Testis (tissue), 3 donors: Measurements from ENCODE around the gene APPL1. TPM values are rescaled to one million over a fixed set of nuclear protein-coding genes. Genes with fewer than 3 reads are reported as not detected.

Experiments used
- DNase-seq: peaks from one replicate; pipeline ENCODE4 v3.0.0-alpha.2; 2019
- H3K27ac ChIP-seq, 2 donors: fragments of 200-600 bp; sonication (generic); one replicate each; pipeline ENCODE4 v1.5.1; 2019
- H3K27me3 ChIP-seq: fragments of 200-600 bp; sonication (generic); one replicate; pipeline ENCODE4 v1.5.1; 2019
- H3K36me3 ChIP-seq: fragments of 200-600 bp; sonication (generic); one replicate; pipeline ENCODE4 v1.5.1; 2017; ENCODE audit warnings: low read depth; ENCODE audit errors: missing control alignments
- H3K4me1 ChIP-seq: fragments of 200-600 bp; sonication (generic); one replicate; pipeline ENCODE4 v1.5.1; 2019
- H3K4me3 ChIP-seq, 2 donors: fragments of 200-600 bp; sonication (generic); one replicate each; pipeline ENCODE4 v1.5.1; 2017 to 2019
- H3K9me3 ChIP-seq: fragments of 200-600 bp; sonication (generic); one replicate; pipeline ENCODE4 v1.5.1; 2017
- CTCF ChIP-seq, 3 experiments: fragments of 450-650 bp in 2 of 3; fragments of 200-600 bp in 1 of 3; sonication (generic) in 1 of 3; IDR thresholded peaks; one replicate each; pipeline ENCODE4 v1.5.1; 2016 to 2019; ENCODE audit warnings: antibody characterized with exemption in 3 of 3, mild to moderate bottlenecking in 2 of 3, moderate library complexity in 1 of 3
- POLR2A ChIP-seq: fragments of 450-650 bp; IDR thresholded peaks from one replicate; pipeline ENCODE4 v1.6.1; 2017; ENCODE audit warnings: antibody characterized with exemption, mild to moderate bottlenecking, moderate library complexity
- WGBS, 2 donors: methylation state at CpG; one replicate each; pipeline ENCODE4 v1.1.5; 2018; 5-methylcytosine and 5-hydroxymethylcytosine counted together
- intact Hi-C: fragments of 100-400 bp; cut with DNase I; formaldehyde crosslinking; loops from one replicate; pipeline ENCODE4 v1.15.1; 2023; ENCODE audit warnings: low total_unique reads
- polyA plus RNA-seq: library from polyadenylated mRNA; stranded (reverse); fragments of 350-450 nt; fragmentation: Illumina TruSeq; extraction: RNeasy Lipid Tissue Mini Kit (QIAGEN cat#74804); gene quantifications from one replicate; pipeline ENCODE4 v1.2.3, GENCODE V29; 2014; ENCODE audit warnings: low read depth, low replicate concordance; ENCODE audit not compliant: insufficient read depth
- total RNA-seq, 2 donors: library from RNA; depleted of rRNA; stranded (reverse); fragments of >200 nt; gene quantifications; one replicate each; pipeline ENCODE4 v1.2.3, GENCODE V29; 2016

The APPL1 gene
- total and polyA plus RNA-seq, 3 donors from 2014 or later: 26.6 to 48.5 (median 47.4) TPM

GRCh38 chr3:57261119-57261518, 33.6 kb downstream of the APPL1 start:
- Histone ChIP-seq H3K9me3 (no peaks in the 10 kb centered on the region), H3K27ac (no peak overlapping the region), H3K4me1 (no peaks in the 10 kb centered on the region), H3K36me3 (peaks cover 2% of the 10 kb centered on the region), H3K4me3 (no peak overlapping the region), H3K27me3 (no peaks in the 10 kb centered on the region)
- TF ChIP-seq POLR2A (no peak), CTCF (IDR thresholded peaks at IDR 0.05) (no peak)
- intact Hi-C loops: no loop called here
- WGBS, 2 donors: 90 to 95% methylated on average over 4 of the region's 4 CpGs
- DNase-seq: no peak

- Histone ChIP-seq H3K4me3 (no peak overlapping the region), H3K9me3 (no peaks in the 10 kb centered on the region)
- WGBS, 2 donors: 93 to 94% methylated on average over 3 of the region's 3 CpGs
Measured at GRCh38 chr3:57261929-57262328, 34.4 kb downstream of the APPL1 start.

GRCh38 chr3:57268416-57268815, 40.9 kb downstream of the APPL1 start:
- Histone ChIP-seq H3K4me3 (no peak overlapping the region), H3K36me3 (no peaks in the 10 kb centered on the region), H3K27me3 (no peaks in the 10 kb centered on the region), H3K27ac (no peak overlapping the region), H3K9me3 (no peaks in the 10 kb centered on the region), H3K4me1 (no peaks in the 10 kb centered on the region)
- DNase-seq: no peak
- TF ChIP-seq POLR2A (no peak), CTCF (IDR thresholded peaks at IDR 0.05) (no peak)
- intact Hi-C loops: no loop called here
- WGBS, 2 donors: 92 to 93% methylated on average over 1 of the region's 1 CpG

More at GRCh38 chr3:57261929-57262328, 34.4 kb downstream of the APPL1 start:
- Histone ChIP-seq H3K27ac (no peak overlapping the region), H3K4me1 (no peaks in the 10 kb centered on the region), H3K27me3 (no peaks in the 10 kb centered on the region), H3K36me3 (peaks cover 2% of the 10 kb centered on the region)
- no peak for TF ChIP-seq CTCF (IDR thresholded peaks at IDR 0.05)
- no peak for TF ChIP-seq POLR2A
- DNase-seq: no peak
- intact Hi-C loops: no loop called here

- Histone ChIP-seq H3K27ac (no peak overlapping the region), H3K36me3 (no peaks in the 10 kb centered on the region)
- TF ChIP-seq POLR2A (no peak), CTCF (IDR thresholded peaks at IDR 0.05) (no peak)
Measured at GRCh38 chr3:57274845-57275244, 47.3 kb downstream of the APPL1 start.

GRCh38 chr3:57275393-57275792, 47.9 kb downstream of the APPL1 start:
- Histone ChIP-seq H3K4me3 (no peak overlapping the region), H3K4me1 (no peaks in the 10 kb centered on the region), H3K27ac (no peak overlapping the region), H3K27me3 (no peaks in the 10 kb centered on the region), H3K36me3 (no peaks in the 10 kb centered on the region), H3K9me3 (no peaks in the 10 kb centered on the region)
- DNase-seq: no peak
- WGBS, 2 donors: 90 to 93% methylated on average over 2 of the region's 2 CpGs
- TF ChIP-seq POLR2A: no peak
- no peak for TF ChIP-seq CTCF (IDR thresholded peaks at IDR 0.05)
- intact Hi-C loops: no loop called here

More at GRCh38 chr3:57274845-57275244, 47.3 kb downstream of the APPL1 start:
- 95 to 97% methylated on average over 6 of the region's 6 CpGs for WGBS, 2 donors
- Histone ChIP-seq H3K4me1 (no peaks in the 10 kb centered on the region), H3K27me3 (no peaks in the 10 kb centered on the region), H3K9me3 (no peaks in the 10 kb centered on the region), H3K4me3 (no peak overlapping the region)
- DNase-seq: no peak
- intact Hi-C loops: no loop called here
